Sigmoid colon (tissue), 4 donors: ENCODE data around the gene TTC9B.

Experiments used
- EP300 ChIP-seq, 4 donors: sonication (generic); formaldehyde crosslinking; IDR thresholded peaks; one replicate each; pipeline ENCODE4 v1.6.1; 2017; ENCODE audit warnings: antibody characterized with exemption in 4 of 4
- POLR2A ChIP-seq, 2 donors: fragments of 450-650 bp; IDR thresholded peaks; one replicate each; pipeline ENCODE4 v1.6.1; 2016; ENCODE audit warnings: antibody characterized with exemption in 2 of 2, mild to moderate bottlenecking in 2 of 2, moderate library complexity in 2 of 2
- POLR2AphosphoS5 ChIP-seq, 4 donors: sonication (generic); formaldehyde crosslinking; IDR thresholded peaks; one replicate each; pipeline ENCODE4 v1.6.1; 2017; ENCODE audit warnings: antibody characterized with exemption in 4 of 4
- TF ChIP-seq, protein P1 (sequence below), 4 experiments: fragments of 450-650 bp in 3 of 4; fragments of 200-600 bp in 1 of 4; IDR thresholded peaks; one replicate each; pipeline ENCODE4 v1.5.1; 2016 to 2019; ENCODE audit warnings: antibody characterized with exemption in 4 of 4, mild to moderate bottlenecking in 3 of 4, moderate library complexity in 2 of 4

DNA sequence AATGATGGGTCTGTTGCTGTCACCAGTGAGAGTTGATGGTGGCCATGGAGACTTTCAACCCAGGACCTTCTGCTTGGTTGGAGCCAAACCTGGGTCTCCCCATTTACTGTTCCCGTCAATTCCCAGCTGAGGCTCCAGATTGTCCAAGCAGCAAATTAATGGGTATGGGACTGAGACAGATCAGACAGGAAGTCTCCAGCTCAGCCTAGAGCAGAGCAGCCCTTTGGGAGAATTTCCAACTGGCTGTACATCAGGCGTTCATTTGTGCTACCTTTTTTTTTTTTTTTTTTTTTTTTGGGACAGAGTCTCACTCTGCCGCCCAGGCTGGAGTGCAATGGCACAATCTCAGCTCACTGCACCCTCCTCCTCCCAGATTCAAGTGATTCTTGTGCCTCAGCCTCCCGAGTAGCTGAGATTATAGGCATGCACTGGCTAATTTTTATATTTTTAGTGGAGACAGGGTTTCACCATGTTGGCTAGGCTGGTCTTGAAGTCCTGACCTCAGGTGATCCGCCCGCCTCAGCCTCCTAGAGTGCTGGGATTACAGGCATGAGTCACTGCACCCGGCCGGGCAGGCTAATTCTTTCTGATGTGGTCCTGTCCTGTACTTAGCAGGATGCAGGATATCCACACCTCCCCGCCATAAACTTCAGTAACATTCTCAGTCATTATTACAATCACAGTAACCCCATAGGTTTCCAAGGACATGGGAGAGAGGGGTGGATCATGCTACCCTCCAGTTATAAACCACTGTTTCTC is 17.7 kb downstream of the TTC9B start:
- TF ChIP-seq, protein P1, sequence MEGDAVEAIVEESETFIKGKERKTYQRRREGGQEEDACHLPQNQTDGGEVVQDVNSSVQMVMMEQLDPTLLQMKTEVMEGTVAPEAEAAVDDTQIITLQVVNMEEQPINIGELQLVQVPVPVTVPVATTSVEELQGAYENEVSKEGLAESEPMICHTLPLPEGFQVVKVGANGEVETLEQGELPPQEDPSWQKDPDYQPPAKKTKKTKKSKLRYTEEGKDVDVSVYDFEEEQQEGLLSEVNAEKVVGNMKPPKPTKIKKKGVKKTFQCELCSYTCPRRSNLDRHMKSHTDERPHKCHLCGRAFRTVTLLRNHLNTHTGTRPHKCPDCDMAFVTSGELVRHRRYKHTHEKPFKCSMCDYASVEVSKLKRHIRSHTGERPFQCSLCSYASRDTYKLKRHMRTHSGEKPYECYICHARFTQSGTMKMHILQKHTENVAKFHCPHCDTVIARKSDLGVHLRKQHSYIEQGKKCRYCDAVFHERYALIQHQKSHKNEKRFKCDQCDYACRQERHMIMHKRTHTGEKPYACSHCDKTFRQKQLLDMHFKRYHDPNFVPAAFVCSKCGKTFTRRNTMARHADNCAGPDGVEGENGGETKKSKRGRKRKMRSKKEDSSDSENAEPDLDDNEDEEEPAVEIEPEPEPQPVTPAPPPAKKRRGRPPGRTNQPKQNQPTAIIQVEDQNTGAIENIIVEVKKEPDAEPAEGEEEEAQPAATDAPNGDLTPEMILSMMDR (IDR thresholded peaks at IDR 0.05): no peak
- no peak for TF ChIP-seq POLR2A (IDR thresholded peaks at IDR 0.05)
- TF ChIP-seq EP300 (IDR thresholded peaks at IDR 0.05): no peak
- TF ChIP-seq POLR2AphosphoS5 (IDR thresholded peaks at IDR 0.05): no peak
